ENCODE data around the gene GTPBP4. TPM values are rescaled to one million over a fixed set of nuclear protein-coding genes. Genes with fewer than 3 reads are reported as not detected.

The GTPBP4 gene
- total RNA-seq, 2 donors from 2014 or later, result 31.7 to 105 TPM

DNA sequence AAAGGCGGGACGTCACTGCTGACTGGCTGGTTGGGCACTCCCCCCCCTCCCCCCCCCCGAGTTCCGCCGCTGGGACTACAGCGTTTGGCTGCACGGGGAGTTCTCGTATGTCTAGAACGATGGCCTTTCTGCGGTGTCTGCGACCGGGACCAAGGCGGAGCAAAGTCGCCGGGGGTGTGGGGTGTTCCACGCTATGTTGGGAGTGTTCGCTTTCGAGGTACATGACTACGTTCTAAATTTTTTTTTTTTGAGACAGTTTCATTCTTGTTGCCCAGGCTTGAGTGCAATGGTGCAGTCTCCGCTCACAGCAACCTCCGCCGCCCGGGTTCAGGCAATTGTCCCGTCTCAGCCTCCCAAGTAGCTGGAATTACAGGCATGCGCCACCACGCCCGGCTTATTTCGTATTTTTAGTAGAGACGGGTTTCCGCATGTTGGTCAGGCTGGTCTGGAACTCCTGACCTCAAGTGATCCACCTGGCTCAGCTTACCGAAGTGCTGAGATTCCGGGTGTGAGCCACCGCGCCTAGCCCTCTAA, 61.3 kb downstream of the GTPBP4 start:
- no peaks in the 10 kb centered on the region for H3K27me3 ChIP-seq (replicated peaks; ENCODE audit: insufficient read depth)
- H3K4me3 ChIP-seq, result peak overlapping the region; percentile 93
- peaks cover 15 to 56% of the 10 kb centered on the region in 2 donors for H3K4me1 ChIP-seq (ENCODE audit: control insufficient read depth in 1 of 2, low read depth in 2 of 2)
- no peak for DNase-seq (ENCODE audit: low spot score)
- H3K36me3 ChIP-seq, result no peaks in the 10 kb centered on the region
- H3K9me3 ChIP-seq, result no peaks in the 10 kb centered on the region
- ATAC-seq (ENCODE audit: insufficient number of reproducible peaks, low FRiP score, low read depth), result no peak
- no peak for TF ChIP-seq CTCF (IDR thresholded peaks at IDR 0.05)
- peak overlapping the region; percentile 99 to 100 for H3K27ac ChIP-seq

GRCh38 chr10:1050145-1050544, 61.9 kb downstream of the GTPBP4 start:
- Histone ChIP-seq H3K36me3 (no peaks in the 10 kb centered on the region), H3K9me3 (no peaks in the 10 kb centered on the region), H3K4me1 (ENCODE audit: control insufficient read depth in 1 of 2, low read depth in 2 of 2) (peaks cover 20 to 56% of the 10 kb centered on the region in 2 donors), H3K27ac (peak overlapping the region; percentile 99 to 100), H3K27me3 (replicated peaks; ENCODE audit: insufficient read depth) (no peaks in the 10 kb centered on the region), H3K4me3 (peak overlapping the region; percentile 93)
- no peak for TF ChIP-seq CTCF (IDR thresholded peaks at IDR 0.05)
- no peak for ATAC-seq (ENCODE audit: insufficient number of reproducible peaks, low FRiP score, low read depth)
- DNase-seq (ENCODE audit: low spot score), result no peak

DNA sequence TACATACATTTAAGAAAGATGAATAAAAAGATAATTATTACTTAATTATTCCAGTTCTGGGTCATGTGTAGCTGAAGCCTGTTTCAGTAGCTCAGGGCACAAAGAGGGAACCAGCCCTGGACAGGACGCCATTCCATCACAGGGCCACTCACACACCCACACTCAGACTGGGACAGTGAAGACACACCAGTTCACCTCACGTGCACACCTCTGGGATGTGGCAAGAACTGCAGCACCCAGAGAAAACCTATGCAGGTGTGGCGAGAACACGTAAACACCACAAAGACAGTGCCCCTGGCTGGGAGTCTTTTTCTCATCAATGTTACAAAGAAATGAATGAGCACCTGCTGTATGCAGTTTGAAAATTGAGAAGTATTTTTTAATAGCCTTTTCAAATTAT, 62.3 kb downstream of the GTPBP4 start:
- Histone ChIP-seq H3K4me3 (no peak overlapping the region), H3K4me1 (ENCODE audit: control insufficient read depth in 1 of 2, low read depth in 2 of 2) (peaks cover 23 to 56% of the 10 kb centered on the region in 2 donors), H3K27me3 (replicated peaks; ENCODE audit: insufficient read depth) (no peaks in the 10 kb centered on the region), H3K27ac (peak overlapping the region; percentile 99 to 100), H3K9me3 (no peaks in the 10 kb centered on the region), H3K36me3 (no peaks in the 10 kb centered on the region)
- no peak for DNase-seq (ENCODE audit: low spot score)
- TF ChIP-seq CTCF (IDR thresholded peaks at IDR 0.05), result no peak
- ATAC-seq (ENCODE audit: insufficient number of reproducible peaks, low FRiP score, low read depth), result no peak

- DNase-seq (ENCODE audit: low spot score) (no peak), ATAC-seq (ENCODE audit: insufficient number of reproducible peaks, low FRiP score, low read depth) (no peak)
- H3K4me1 ChIP-seq (ENCODE audit: control insufficient read depth in 1 of 2, low read depth in 2 of 2), result peaks cover 24 to 54% of the 10 kb centered on the region in 2 donors
- H3K4me3 ChIP-seq, result peak overlapping the region; percentile 92
- no peaks in the 10 kb centered on the region for H3K27me3 ChIP-seq (replicated peaks; ENCODE audit: insufficient read depth)
- no peaks in the 10 kb centered on the region for H3K36me3 ChIP-seq
- peak overlapping the region in 1 of 2 donors; percentile 98 for H3K27ac ChIP-seq
- no peak for TF ChIP-seq CTCF (IDR thresholded peaks at IDR 0.05)
- H3K9me3 ChIP-seq, result no peaks in the 10 kb centered on the region
These were observed 66.5 kb downstream of the GTPBP4 start for GRCh38 chr10:1054684-1055083.

GRCh38 chr10:1056326-1057105, 68.3 kb downstream of the GTPBP4 start, which contains the start of gene WDR37:
WDR37 (plus strand) TSS chr10:1056385; CDS start chr10:1072156, 15,771 bp downstream.
- no peaks in the 10 kb centered on the region for H3K27me3 ChIP-seq (replicated peaks; ENCODE audit: insufficient read depth)
- DNase-seq (ENCODE audit: low spot score) (peak; percentile 44), ATAC-seq (ENCODE audit: insufficient number of reproducible peaks, low FRiP score, low read depth) (peak; percentile 83)
- TF ChIP-seq CTCF (IDR thresholded peaks at IDR 0.05), result no peak
- no peaks in the 10 kb centered on the region for H3K36me3 ChIP-seq
- H3K9me3 ChIP-seq, result no peaks in the 10 kb centered on the region
- peak within 1 kb of the TSS; percentile 98 to 99 for H3K27ac ChIP-seq
- peaks cover 14 to 37% of the 10 kb centered on the region in 2 donors for H3K4me1 ChIP-seq (ENCODE audit: control insufficient read depth in 1 of 2, low read depth in 2 of 2)
- peak within 1 kb of the TSS; percentile 92 for H3K4me3 ChIP-seq

Data from thoracic aorta (tissue), 2 donors.